ENCODE results near the gene FLYWCH1. TPM values are rescaled to one million over a fixed set of nuclear protein-coding genes. Genes with fewer than 3 reads are reported as not detected.

Gene FLYWCH1
- total RNA-seq, 1 experiment from 2014 or later = 12.5 TPM

DNA sequence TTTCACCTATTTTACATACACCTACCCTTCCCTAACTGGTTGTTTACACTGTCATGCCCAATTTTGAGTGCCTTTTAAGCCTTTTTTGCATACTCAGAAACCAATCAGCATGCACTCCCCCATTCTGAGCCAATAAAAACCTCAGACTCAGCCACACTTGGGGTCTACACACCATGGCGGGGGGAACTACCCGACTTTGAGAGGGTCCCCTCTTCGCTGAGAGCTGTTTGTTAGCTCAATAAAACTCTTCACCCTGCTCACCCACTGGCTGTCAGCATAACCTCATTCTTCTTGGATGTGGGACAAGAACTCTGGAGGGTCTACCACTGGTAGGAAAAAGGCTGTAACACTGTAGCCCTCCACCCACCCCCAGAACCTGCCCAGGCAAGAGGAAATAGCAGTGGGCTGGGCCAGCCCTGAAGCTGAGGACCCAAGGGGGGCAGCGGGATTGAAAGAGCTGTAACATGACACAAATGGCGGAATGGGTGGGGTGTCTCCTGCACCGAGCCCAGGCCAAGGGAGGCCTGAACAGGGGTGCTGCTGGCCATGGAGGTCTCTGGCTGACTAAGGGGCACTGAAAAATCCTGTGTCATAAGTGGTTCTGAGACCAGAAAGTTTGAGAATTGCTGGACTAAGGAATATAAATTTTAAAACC is 31.8 kb upstream of the FLYWCH1 start:
- Histone ChIP-seq H2BK15ac (ENCODE audit: low read depth, low read length) (no peak overlapping the region), H4K20me1 (ENCODE audit: control insufficient read depth, insufficient read depth, insufficient read length) (no peaks in the 10 kb centered on the region), H3K27ac (ENCODE audit: insufficient read length, low read depth, low read length) (no peak overlapping the region), H2AFZ (ENCODE audit: low read length) (no peak overlapping the region), H3K4me1 (ENCODE audit: insufficient read depth, low read length) (no peaks in the 10 kb centered on the region), H3K27me3 (ENCODE audit: insufficient read depth, low read length) (no peaks in the 10 kb centered on the region), H2BK20ac (ENCODE audit: low read depth, low read length, poor library complexity, severe bottlenecking) (no peak overlapping the region), H3K23me2 (ENCODE audit: insufficient read length, low read depth, low read length, poor library complexity, severe bottlenecking) (peaks cover 6% of the 10 kb centered on the region), H3K56ac (ENCODE audit: insufficient read length, low read depth, low read length) (no peak overlapping the region), H3K79me1 (ENCODE audit: insufficient read depth, low read depth, low read length, poor library complexity, severe bottlenecking) (no peaks in the 10 kb centered on the region), H2AK5ac (ENCODE audit: insufficient read length, low read length) (no peak overlapping the region), H3K4ac (ENCODE audit: low read depth, low read length) (no peak overlapping the region), H3K4me2 (ENCODE audit: insufficient read depth, insufficient read length, low read length) (no peak overlapping the region), H2BK5ac (ENCODE audit: insufficient read length, low read length) (no peak overlapping the region), H4K8ac (replicated peaks; ENCODE audit: insufficient read length, low read depth, low read length) (no peak overlapping the region), H4K91ac (ENCODE audit: insufficient read length, low read depth, low read length) (no peak overlapping the region), H3K18ac (ENCODE audit: insufficient read length, low read depth, low read length) (no peak overlapping the region), H3K23ac (ENCODE audit: insufficient read length, low read depth, low read length) (no peak overlapping the region), H2BK120ac (ENCODE audit: low read depth, low read length, poor library complexity, severe bottlenecking) (no peak overlapping the region), H3K14ac (ENCODE audit: insufficient read depth, low read length) (no peak overlapping the region), H3T11ph (ENCODE audit: low read length) (no peak overlapping the region), H3K79me2 (ENCODE audit: insufficient read depth, low read length) (no peaks in the 10 kb centered on the region), H4K5ac (ENCODE audit: insufficient read length, low read depth, low read length) (no peak overlapping the region), H3K9ac (ENCODE audit: extremely low read depth, insufficient read length, low read length) (no peak overlapping the region), H2BK12ac (ENCODE audit: insufficient read length, low read depth, low read length) (no peak overlapping the region), H3K9me3 (ENCODE audit: control insufficient read depth, low read depth, low read length) (no peaks in the 10 kb centered on the region)
- TF ChIP-seq, protein P1, sequence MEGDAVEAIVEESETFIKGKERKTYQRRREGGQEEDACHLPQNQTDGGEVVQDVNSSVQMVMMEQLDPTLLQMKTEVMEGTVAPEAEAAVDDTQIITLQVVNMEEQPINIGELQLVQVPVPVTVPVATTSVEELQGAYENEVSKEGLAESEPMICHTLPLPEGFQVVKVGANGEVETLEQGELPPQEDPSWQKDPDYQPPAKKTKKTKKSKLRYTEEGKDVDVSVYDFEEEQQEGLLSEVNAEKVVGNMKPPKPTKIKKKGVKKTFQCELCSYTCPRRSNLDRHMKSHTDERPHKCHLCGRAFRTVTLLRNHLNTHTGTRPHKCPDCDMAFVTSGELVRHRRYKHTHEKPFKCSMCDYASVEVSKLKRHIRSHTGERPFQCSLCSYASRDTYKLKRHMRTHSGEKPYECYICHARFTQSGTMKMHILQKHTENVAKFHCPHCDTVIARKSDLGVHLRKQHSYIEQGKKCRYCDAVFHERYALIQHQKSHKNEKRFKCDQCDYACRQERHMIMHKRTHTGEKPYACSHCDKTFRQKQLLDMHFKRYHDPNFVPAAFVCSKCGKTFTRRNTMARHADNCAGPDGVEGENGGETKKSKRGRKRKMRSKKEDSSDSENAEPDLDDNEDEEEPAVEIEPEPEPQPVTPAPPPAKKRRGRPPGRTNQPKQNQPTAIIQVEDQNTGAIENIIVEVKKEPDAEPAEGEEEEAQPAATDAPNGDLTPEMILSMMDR (conservative IDR thresholded peaks at IDR 0.05) = no peak
- Mint-ChIP-seq H3K4me1 (peaks cover 5 to 6% of the 10 kb centered on the region in 2 experiments), H3K36me3 (ENCODE audit: insufficient read depth in 1 of 3, low read depth in 3 of 3) (no peaks in the 10 kb centered on the region; a peak in 1 of 7 replicates), H3K27me3 (ENCODE audit: low read depth) (peaks cover 35% of the 10 kb centered on the region), H3K4me3 (no peak overlapping the region), H3K9me3 (peaks cover 0 to 7% of the 10 kb centered on the region in 2 experiments; a peak in 3 of 5 replicates), H3K27ac (peak overlapping the region in 1 of 3 experiments; percentile 90; a peak in 1 of 7 replicates)
- WGBS (ENCODE audit: extremely low coverage, insufficient read length, low lambda C conversion rate) = no CpG with 5 or more reads among the region's 6 CpGs
- no peak for DNase-seq

Measured in H9 (cell line).